Measurements from ENCODE around the gene SPAAR.
A peak's percentile ranks its signal among the peaks of the same experiment; 100 is the strongest.
"Not testable (repeated sequence)": the region's sequence is repeated elsewhere in the genome, so short reads cannot be mapped to it uniquely, and the experiment has no call there.

SPAAR gene

GRCh38 chr9:35909274-35909673 is at the start of gene SPAAR:
SPAAR (plus strand) TSS chr9:35909490; CDS start chr9:35910464, 974 bp downstream.
- DNase-seq, result no peak

- DNase-seq, result no peak
These were observed 49.3 kb upstream of the SPAAR start for GRCh38 chr9:35859990-35860339.

GRCh38 chr9:35861161-35861897 is 48.0 kb upstream of the SPAAR start:
- no peak for DNase-seq

- DNase-seq, result no peak
These were observed 47.0 kb upstream of the SPAAR start for GRCh38 chr9:35862328-35862727.

- no peak for DNase-seq
These were observed 45.7 kb upstream of the SPAAR start for GRCh38 chr9:35863583-35863982.

- no peak for DNase-seq
These were observed 44.5 kb upstream of the SPAAR start for GRCh38 chr9:35864695-35865255.

GRCh38 chr9:35867538-35867937 is 41.8 kb upstream of the SPAAR start:
- DNase-seq, result no peak

- no peak for DNase-seq
These were observed 40.4 kb upstream of the SPAAR start for GRCh38 chr9:35868933-35869332.

- DNase-seq, result no peak
These were observed 39.6 kb upstream of the SPAAR start for GRCh38 chr9:35869621-35870216.

- no peak for DNase-seq
These were observed 38.9 kb upstream of the SPAAR start, which contains the start of gene OR13J1 for GRCh38 chr9:35870351-35870923. OR13J1 (minus strand) TSS chr9:35870401; CDS start chr9:35870401, 0 bp downstream.

GRCh38 chr9:35871545-35871944 is 37.7 kb upstream of the SPAAR start:
- no peak for DNase-seq

GRCh38 chr9:35872505-35872904 is 36.8 kb upstream of the SPAAR start:
- DNase-seq, result no peak

- DNase-seq, result peak; percentile 21
These were observed 26.9 kb upstream of the SPAAR start for GRCh38 chr9:35882263-35882848.

GRCh38 chr9:35882996-35883395 is 26.3 kb upstream of the SPAAR start:
- no peak for DNase-seq

GRCh38 chr9:35884908-35885307 is 24.4 kb upstream of the SPAAR start:
- not testable (repeated sequence) for DNase-seq

- DNase-seq, result no peak
These were observed 17.6 kb upstream of the SPAAR start for GRCh38 chr9:35891646-35892045.

GRCh38 chr9:35892051-35892450 is 17.2 kb upstream of the SPAAR start:
- no peak for DNase-seq

- DNase-seq, result no peak
These were observed 12.7 kb upstream of the SPAAR start for GRCh38 chr9:35896570-35896969.

GRCh38 chr9:35897376-35898099 is 11.8 kb upstream of the SPAAR start:
- not testable (repeated sequence) for DNase-seq

GRCh38 chr9:35898337-35898736 is 11.0 kb upstream of the SPAAR start:
- no peak for DNase-seq

GRCh38 chr9:35899021-35899420 is 10.3 kb upstream of the SPAAR start:
- DNase-seq, result no peak

GRCh38 chr9:35903049-35903448 is 6.2 kb upstream of the SPAAR start:
- DNase-seq, result peak; percentile 34

- DNase-seq, result no peak
These were observed 5.0 kb upstream of the SPAAR start for GRCh38 chr9:35904338-35904737.
